ENCODE data around the gene RAB7A. TPM values are rescaled to one million over a fixed set of nuclear protein-coding genes. Genes with fewer than 3 reads are reported as not detected.

RAB7A gene
- total RNA-seq, 1 experiment from 2014 or later, result 155 TPM

DNA sequence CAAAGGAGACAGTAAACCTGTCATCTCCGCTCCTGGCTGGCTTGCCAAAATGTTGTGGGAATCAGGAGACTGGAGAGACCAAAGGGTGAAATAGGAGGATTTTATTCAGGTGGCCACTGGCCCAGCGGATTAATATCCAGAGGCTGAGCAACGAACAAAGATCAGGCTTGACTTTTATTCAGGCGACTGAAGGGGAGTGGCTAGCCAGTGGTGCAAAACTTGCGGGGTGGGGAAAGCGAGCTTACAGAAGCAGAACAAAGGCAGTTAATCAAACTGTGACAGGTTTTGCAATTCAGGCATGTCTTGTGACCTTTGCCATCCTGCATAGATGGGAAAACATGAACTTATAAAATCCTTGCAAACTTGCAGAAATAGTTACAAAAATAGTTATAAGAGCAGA, 133.6 kb downstream of the RAB7A start:
- H2BK120ac ChIP-seq (ENCODE audit: low read depth, low read length, poor library complexity, severe bottlenecking), result no peak overlapping the region

More for the DNA sequence above, 133.6 kb downstream of the RAB7A start:
- Histone ChIP-seq H3K27me3 (ENCODE audit: insufficient read depth, low read length) (no peaks in the 10 kb centered on the region), H3K56ac (ENCODE audit: insufficient read length, low read depth, low read length) (no peak overlapping the region), H4K5ac (ENCODE audit: insufficient read length, low read depth, low read length) (no peak overlapping the region), H2BK20ac (ENCODE audit: low read depth, low read length, poor library complexity, severe bottlenecking) (no peak overlapping the region), H3K9me3 (ENCODE audit: control insufficient read depth, low read depth, low read length) (peaks cover 44% of the 10 kb centered on the region), H3K9ac (ENCODE audit: extremely low read depth, insufficient read length, low read length) (no peak overlapping the region), H3K14ac (ENCODE audit: insufficient read depth, low read length) (no peak overlapping the region), H3K27ac (ENCODE audit: insufficient read length, low read depth, low read length) (no peak overlapping the region), H3K23ac (ENCODE audit: insufficient read length, low read depth, low read length) (no peak overlapping the region), H4K91ac (ENCODE audit: insufficient read length, low read depth, low read length) (no peak overlapping the region), H2BK15ac (ENCODE audit: low read depth, low read length) (no peak overlapping the region), H2AK5ac (ENCODE audit: insufficient read length, low read length) (no peak overlapping the region), H3K4me1 (ENCODE audit: insufficient read depth, low read length) (no peaks in the 10 kb centered on the region), H2BK12ac (ENCODE audit: insufficient read length, low read depth, low read length) (no peak overlapping the region), H2BK5ac (ENCODE audit: insufficient read length, low read length) (no peak overlapping the region), H3K4ac (ENCODE audit: low read depth, low read length) (no peak overlapping the region), H4K8ac (replicated peaks; ENCODE audit: insufficient read length, low read depth, low read length) (no peak overlapping the region), H3K18ac (ENCODE audit: insufficient read length, low read depth, low read length) (no peak overlapping the region), H2AFZ (ENCODE audit: low read length) (no peak overlapping the region), H3K23me2 (ENCODE audit: insufficient read length, low read depth, low read length, poor library complexity, severe bottlenecking) (no peaks in the 10 kb centered on the region), H3K4me2 (ENCODE audit: insufficient read depth, insufficient read length, low read length) (no peak overlapping the region), H3K79me1 (ENCODE audit: insufficient read depth, low read depth, low read length, poor library complexity, severe bottlenecking) (no peaks in the 10 kb centered on the region), H4K20me1 (ENCODE audit: control insufficient read depth, insufficient read depth, insufficient read length) (no peaks in the 10 kb centered on the region), H3T11ph (ENCODE audit: low read length) (no peak overlapping the region), H3K79me2 (ENCODE audit: insufficient read depth, low read length) (no peaks in the 10 kb centered on the region)
- Mint-ChIP-seq H3K9me3 (peaks cover 54 to 67% of the 10 kb centered on the region in 2 experiments), H3K27ac (no peak overlapping the region), H3K4me3 (no peak overlapping the region), H3K4me1 (peaks cover 4 to 14% of the 10 kb centered on the region in 2 experiments), H3K27me3 (ENCODE audit: low read depth) (peaks cover 11% of the 10 kb centered on the region), H3K36me3 (ENCODE audit: insufficient read depth in 1 of 3, low read depth in 3 of 3) (peaks cover 38 to 41% (median 40%) of the 10 kb centered on the region in 3 experiments)
- no CpG with 5 or more reads among the region's 6 CpGs for WGBS (ENCODE audit: extremely low coverage, insufficient read length, low lambda C conversion rate)
- TF ChIP-seq, protein P1, sequence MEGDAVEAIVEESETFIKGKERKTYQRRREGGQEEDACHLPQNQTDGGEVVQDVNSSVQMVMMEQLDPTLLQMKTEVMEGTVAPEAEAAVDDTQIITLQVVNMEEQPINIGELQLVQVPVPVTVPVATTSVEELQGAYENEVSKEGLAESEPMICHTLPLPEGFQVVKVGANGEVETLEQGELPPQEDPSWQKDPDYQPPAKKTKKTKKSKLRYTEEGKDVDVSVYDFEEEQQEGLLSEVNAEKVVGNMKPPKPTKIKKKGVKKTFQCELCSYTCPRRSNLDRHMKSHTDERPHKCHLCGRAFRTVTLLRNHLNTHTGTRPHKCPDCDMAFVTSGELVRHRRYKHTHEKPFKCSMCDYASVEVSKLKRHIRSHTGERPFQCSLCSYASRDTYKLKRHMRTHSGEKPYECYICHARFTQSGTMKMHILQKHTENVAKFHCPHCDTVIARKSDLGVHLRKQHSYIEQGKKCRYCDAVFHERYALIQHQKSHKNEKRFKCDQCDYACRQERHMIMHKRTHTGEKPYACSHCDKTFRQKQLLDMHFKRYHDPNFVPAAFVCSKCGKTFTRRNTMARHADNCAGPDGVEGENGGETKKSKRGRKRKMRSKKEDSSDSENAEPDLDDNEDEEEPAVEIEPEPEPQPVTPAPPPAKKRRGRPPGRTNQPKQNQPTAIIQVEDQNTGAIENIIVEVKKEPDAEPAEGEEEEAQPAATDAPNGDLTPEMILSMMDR (conservative IDR thresholded peaks at IDR 0.05), result no peak
- DNase-seq, result no peak

All from H9 (cell line).